LNCAP (cell line): ENCODE data around the gene NUMBL.

Experiments used
- TF ChIP-seq, protein P1 (sequence below): fragments of 450-650 bp; IDR thresholded peaks from 2 replicates; pipeline ENCODE4 v1.5.1; 2017; ENCODE audit warnings: mild to moderate bottlenecking

The NUMBL gene

GRCh38 chr19:40690050-40690692 lies at the start of gene NUMBL:
NUMBL (minus strand) TSS chr19:40690651; CDS start chr19:40690483, 168 bp downstream.
- TF ChIP-seq, protein P1, sequence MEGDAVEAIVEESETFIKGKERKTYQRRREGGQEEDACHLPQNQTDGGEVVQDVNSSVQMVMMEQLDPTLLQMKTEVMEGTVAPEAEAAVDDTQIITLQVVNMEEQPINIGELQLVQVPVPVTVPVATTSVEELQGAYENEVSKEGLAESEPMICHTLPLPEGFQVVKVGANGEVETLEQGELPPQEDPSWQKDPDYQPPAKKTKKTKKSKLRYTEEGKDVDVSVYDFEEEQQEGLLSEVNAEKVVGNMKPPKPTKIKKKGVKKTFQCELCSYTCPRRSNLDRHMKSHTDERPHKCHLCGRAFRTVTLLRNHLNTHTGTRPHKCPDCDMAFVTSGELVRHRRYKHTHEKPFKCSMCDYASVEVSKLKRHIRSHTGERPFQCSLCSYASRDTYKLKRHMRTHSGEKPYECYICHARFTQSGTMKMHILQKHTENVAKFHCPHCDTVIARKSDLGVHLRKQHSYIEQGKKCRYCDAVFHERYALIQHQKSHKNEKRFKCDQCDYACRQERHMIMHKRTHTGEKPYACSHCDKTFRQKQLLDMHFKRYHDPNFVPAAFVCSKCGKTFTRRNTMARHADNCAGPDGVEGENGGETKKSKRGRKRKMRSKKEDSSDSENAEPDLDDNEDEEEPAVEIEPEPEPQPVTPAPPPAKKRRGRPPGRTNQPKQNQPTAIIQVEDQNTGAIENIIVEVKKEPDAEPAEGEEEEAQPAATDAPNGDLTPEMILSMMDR = no peak

- TF ChIP-seq, protein P1 = no peak
Measured at GRCh38 chr19:40739030-40739839, 48.8 kb upstream of the NUMBL start.

- TF ChIP-seq, protein P1 = no peak
Measured at GRCh38 chr19:40737102-40737644, 46.7 kb upstream of the NUMBL start.

- TF ChIP-seq, protein P1 = no peak
Measured at GRCh38 chr19:40736661-40737060, 46.2 kb upstream of the NUMBL start.

DNA sequence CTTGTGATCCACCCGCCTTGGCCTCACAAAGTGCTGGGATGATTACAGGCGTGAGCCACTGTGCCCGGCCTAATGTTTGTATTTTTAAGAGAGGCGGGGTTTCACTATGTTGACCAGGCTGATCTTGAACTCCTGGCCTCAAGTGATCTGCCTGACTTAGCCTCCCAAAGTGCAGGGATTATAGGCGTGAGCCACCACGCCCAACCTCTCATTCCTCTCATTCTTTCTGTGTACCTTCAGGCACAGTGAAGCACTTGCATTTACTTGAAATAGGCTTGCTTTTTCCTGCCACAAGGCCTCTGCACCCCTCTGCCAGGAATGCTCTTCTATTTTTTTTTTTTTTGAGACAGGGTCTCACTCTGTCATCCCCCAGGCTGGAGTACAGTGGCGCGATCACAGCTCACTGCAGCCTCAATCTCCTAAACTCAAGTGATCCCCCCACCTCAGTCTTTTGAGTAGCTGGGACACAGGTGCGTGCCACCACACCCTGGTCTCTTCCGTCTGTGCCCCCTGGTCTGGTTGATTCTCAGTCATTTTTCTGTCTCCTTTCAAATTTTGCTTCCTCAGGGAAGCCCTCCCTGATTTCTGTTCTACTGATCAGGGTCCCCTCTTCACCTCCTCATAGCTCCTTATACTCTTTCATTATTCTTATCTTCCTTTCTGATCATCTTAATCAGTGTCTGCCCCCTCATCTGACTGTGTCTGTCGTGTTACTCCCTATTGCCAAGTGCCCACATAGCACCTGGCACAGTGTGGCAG lies 44.7 kb upstream of the NUMBL start:
- TF ChIP-seq, protein P1 = no peak

- TF ChIP-seq, protein P1 = no peak
Measured at GRCh38 chr19:40733149-40733548, 42.7 kb upstream of the NUMBL start.

- TF ChIP-seq, protein P1 = no peak
Measured at GRCh38 chr19:40726279-40726678, 35.8 kb upstream of the NUMBL start.
